Astrocyte of the hippocampus (primary cell): ENCODE measurements around the gene PNPLA1.
"Not testable (repeated sequence)": the region's sequence is repeated elsewhere in the genome, so short reads cannot be mapped to it uniquely, and the experiment has no call there.

ENCODE experiments used
- DNase-seq: peaks from one replicate; pipeline ENCODE4 v3.0.0; 2011; ENCODE audit warnings: low read depth, low spot score

PNPLA1 gene

GRCh38 chr6:36334832-36335459, 65.1 kb downstream of the PNPLA1 start:
- DNase-seq: no peak

GRCh38 chr6:36335465-36336207, 65.8 kb downstream of the PNPLA1 start:
- DNase-seq: no peak

- no peak for DNase-seq
These were observed 66.4 kb downstream of the PNPLA1 start for GRCh38 chr6:36336208-36336710.

GRCh38 chr6:36336779-36337241, 67.0 kb downstream of the PNPLA1 start, which contains the start of gene BNIP5:
Gene BNIP5 (minus strand): TSS chr6:36336888. CDS start chr6:36330690, 6,198 bp downstream.
- DNase-seq: no peak

GRCh38 chr6:36337814-36338213, 68.0 kb downstream of the PNPLA1 start:
- no peak for DNase-seq

DNA sequence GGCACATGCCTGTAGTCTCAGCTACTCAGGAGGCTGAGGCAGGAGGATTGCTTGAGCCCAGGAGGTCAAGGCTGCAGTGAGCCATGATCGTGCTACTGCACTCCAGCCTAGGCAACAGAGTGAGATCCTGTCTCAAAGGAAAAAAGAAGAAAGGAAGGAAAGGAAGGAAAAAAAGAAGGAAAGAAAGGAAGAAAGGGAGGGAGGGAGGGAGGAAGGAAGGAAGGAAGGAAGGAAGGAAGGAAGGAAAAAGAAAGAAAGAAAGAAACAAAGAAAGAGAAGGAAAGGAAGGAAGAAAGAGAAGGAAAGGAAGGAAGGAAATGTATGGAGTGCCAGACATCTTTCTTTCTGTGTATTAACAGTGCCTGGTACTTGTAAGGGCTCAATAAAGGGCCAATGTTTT, 68.4 kb downstream of the PNPLA1 start:
- DNase-seq: not testable (repeated sequence)

- DNase-seq: no peak
These were observed 69.3 kb downstream of the PNPLA1 start for GRCh38 chr6:36339146-36339545.

DNA sequence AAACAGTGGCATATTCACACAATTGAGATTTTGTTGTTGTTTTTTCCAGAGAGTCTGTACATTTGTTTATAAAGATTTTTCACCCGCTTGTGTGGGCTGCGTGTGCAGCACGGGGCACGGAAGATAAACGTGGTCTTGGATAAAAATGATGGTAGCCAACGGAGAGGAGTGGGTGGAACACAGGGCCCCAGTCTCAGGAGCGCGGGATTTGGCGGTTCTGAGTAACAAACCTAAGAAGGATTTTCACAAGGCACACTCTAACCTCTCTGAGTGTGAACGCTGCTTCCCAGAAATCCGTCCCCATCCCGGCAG, 70.4 kb downstream of the PNPLA1 start:
- no peak for DNase-seq

GRCh38 chr6:36340618-36341454, 71.0 kb downstream of the PNPLA1 start:
- DNase-seq: peak; percentile 87

DNA sequence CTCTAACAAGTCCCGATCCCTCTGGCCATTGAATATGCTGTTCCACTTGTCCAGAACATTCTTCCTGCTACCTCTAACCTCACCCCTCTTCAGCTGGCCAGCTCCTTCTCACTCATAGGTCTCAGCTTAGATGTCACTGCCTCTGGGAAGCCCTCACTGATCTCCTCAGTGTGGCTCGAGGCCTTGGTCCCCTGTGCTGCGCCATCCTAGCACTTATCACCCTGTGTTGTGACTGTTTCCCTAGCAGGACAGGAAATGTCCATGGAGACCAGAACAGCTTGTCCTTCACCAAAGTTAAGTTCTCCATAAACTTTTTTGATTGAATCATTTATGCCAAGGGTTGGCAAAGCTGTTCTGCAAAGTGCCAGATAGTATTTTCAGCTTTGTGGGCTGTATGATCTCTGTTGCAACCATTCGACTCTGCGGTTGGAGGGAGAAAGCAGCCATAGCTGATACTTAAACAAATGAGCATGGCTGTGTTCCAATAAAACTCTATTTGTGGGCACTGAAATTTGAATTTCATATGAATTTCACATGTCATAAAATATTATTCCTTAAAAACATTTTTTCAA, 73.3 kb downstream of the PNPLA1 start:
- no peak for DNase-seq

DNA sequence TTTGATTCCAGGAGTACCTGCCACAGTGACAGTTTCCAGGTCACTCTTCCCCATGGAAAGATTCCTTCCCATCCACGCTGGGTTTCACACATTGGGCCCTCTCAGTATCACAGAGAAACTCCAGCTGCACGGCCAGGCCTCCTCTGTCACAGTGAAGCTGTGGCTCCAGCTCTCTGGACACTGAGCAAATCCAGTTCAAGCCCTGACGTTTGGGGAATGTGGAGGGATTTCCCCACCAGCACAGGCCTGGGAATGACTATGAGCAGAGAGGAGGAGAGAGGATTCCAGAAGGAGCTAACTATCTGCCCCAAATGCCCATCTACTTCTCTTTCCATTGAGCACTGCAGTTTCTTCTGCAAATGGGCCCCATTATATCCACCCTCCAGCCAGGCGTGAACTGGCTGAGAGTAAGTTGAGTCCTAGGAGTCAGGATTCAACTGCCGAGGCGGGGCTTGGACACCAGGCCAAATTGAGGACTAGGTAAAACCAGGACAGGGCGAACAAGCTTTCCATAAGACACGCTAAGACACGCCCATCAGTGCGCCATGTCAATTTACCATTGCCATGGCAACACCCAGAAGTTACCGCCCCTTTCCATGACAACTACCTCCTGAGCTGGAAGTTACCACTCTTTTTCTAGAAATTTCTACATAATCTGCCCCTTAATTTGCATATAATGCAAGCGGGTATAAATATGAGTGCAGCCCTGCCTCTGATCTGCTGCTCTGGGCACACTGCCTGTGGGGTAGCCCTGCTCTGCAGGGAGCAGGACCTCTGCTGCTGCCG, 76.0 kb downstream of the PNPLA1 start:
- no peak for DNase-seq

GRCh38 chr6:36346486-36347273, 76.8 kb downstream of the PNPLA1 start:
- DNase-seq: no peak

- DNase-seq: peak; percentile 41
These were observed 77.8 kb downstream of the PNPLA1 start for GRCh38 chr6:36347621-36348020.

DNA sequence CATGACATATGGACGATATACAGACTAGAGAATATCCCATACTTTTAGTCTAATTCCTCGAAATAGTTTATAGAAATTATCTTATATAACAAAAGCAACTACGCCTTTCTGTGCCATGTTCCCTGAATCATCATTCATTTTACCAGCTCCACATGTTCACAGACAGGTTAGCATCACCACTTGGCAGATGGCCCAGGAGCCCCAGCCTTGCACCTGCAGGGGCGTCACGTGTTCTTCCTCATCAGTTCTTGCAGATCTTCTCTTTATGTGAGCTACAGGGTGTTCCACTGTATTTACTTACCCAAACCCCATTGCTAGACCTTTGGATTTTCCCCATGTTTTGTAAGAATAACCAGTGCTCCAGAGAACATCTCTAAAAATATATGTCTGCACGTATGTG, 79.4 kb downstream of the PNPLA1 start:
- no peak for DNase-seq

DNA sequence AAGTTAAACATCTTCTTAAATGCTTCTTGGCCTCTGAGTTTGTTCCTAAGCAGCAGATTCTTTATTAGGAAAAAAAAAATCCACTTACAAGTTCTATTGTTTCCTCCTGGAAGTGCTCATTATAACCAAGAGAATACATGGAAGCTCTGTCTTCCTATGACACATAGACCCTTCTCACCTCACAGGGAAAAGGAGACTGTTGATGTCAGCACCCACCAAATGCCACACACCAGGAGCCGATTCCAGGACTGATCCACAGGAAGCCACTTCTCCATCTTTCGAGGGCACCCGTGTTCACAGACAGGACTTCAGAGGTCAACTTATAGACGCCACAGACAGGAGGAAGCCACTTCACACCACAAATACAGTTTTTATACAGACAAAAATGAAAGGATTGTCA, 80.2 kb downstream of the PNPLA1 start:
- peak; percentile 33 for DNase-seq

GRCh38 chr6:36350681-36351571, 81.1 kb downstream of the PNPLA1 start:
- peak; percentile 94 for DNase-seq

DNA sequence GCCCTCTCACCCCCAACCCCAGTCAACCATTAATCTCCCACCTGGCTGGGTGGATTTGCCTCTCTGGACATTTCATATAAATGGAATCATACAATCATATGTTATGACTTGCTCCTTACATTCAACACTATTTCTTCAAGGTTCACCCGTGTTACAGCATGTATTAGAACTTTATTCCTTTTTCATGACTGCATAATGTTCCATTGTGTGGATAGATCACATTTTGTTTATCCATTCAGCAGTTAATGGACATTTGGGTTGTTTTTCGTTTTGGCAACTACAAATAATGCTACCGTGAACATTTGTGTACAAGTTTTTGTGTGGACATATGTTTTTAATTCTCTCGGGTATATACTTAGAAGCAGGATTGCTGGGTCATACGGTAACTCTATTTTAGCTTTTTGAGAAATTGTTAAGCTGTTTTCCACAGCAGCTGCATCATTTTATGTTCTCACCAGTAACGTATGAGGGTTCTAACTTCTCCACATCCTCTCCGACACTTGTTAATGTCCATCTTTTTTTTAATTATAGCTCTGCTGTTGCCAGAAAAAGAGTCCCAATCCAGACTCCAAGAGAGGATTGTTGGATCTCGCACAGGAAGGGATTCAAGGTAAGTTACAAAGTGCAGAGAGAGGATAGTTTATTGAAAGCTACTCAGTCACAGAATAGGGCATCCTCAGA, 82.8 kb downstream of the PNPLA1 start:
- DNase-seq: no peak

GRCh38 chr6:36353411-36353915, 83.6 kb downstream of the PNPLA1 start:
- no peak for DNase-seq
